GM18526 (cell line): Measurements from ENCODE around the gene ZNF407.

Source experiments
- POLR2A ChIP-seq: IDR thresholded peaks from 3 replicates; pipeline ENCODE4 v1.6.1; 2011; ENCODE audit not compliant: insufficient read length; ENCODE audit errors: extremely low read depth

Gene ZNF407

DNA sequence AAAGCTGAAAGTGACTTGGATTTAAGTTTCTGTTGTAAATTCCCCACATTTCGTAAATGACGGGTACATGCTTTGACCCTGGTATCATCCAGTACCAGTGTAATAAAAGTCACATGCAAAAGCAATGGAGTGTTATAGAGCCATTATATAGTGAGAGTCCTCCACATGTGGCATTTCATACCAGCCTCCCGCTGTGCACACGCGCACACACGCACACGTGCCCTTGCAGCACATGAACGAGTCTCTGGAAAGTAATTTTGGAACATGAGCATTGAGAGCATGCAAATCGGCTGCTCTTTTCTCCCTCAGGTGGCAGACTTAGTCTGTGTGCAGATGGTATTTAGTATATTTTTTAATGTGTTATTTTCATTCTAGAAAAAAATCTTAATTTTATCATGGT lies 198.1 kb downstream of the ZNF407 start:
- TF ChIP-seq POLR2A: no peak

DNA sequence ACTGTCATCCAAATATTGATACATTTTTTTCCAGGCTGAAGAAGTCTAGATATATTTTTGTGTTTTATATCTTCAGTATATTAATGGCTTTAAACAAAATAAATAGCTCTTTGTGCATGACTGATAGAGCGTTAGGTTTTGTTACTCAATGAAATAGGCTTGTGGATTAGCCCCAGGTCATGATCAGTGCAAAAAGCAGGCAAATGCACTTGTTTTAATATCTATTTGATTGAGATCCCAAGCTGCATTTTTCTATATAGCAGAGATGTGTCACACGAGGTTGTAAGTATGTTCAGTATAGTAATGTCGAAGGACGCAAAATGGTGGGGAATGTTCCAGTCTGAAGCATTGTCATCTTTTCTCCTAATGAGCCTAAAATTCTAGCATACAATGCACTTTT lies 198.5 kb downstream of the ZNF407 start:
- TF ChIP-seq POLR2A: no peak

DNA sequence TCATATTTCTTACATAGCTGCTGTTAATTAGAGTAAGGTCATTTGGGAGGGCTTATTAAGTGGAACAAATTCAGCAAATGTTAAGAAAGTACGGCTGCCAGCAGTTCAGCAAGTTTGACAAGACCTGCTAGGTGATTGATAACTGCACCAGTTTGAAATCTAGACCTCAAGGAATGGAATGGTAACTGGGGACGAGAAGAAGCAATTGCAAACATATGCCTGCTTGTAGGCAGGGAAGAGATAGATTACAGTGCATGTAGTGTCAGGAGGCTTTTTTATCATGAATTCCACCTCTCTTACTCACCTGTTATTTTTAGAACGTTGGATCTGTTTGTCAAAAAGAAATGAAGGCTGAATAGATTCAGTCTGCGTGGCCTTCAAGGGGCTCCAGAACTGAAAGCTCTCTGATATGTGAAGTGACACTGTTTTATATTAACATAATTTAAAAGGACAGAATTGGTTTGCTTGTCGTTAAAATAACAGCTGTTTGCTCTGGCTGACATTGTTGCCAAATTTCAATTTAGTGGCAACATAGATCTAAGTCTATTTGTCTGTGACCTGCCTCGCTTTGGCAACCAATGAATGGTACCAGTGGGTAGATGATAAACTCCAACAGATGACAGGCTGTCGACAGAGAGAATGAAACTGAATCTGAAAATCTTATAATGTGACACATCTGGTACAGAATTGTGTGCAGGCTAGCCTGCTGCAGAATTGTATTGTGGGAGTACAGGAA lies 199.3 kb downstream of the ZNF407 start:
- no peak for TF ChIP-seq POLR2A

DNA sequence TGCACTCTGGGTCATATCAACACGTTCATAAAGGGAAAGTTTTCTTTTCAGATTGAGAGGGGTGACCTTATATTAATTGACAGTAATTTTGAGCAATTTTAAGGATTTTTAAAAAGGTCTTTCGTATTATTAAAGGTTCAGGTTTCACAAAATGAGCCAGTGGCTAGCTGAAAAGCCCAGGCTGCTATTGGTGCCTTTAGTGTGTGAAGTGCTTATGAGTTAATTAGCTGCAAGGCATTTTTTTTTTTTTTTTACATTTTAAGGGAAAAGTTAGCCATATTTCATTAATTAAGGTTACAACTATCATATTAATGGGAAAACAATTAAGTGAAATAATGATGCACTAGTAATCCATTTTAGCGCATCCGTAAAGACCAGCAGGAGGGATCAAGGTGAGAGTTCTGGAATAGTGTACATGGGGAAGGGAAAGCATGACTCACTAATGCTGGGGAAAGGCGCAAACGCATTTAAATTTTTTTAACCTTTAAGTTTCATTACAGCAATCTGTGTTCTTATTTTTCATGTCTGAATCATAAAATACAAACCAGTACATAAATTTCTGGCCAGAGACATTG lies 200.0 kb downstream of the ZNF407 start:
- TF ChIP-seq POLR2A: no peak

DNA sequence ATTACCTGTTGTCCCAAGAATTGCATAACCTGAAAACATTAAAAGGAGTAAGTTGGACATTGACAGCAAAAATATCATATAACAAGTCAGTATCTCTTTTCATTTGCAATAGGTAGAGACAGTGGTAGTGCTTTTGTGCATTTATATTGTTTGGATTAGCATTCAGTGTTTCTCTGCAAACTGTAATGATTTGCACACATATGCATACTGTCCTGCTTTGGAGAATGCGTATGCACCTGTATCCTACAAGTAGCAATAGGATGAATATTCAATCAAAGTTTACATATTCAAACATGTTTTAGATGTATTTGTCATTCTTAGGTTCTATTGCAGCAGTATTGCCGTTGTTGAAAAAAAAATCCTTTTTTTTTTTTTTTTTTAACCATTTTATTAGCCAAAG lies 201.9 kb downstream of the ZNF407 start:
- no peak for TF ChIP-seq POLR2A

DNA sequence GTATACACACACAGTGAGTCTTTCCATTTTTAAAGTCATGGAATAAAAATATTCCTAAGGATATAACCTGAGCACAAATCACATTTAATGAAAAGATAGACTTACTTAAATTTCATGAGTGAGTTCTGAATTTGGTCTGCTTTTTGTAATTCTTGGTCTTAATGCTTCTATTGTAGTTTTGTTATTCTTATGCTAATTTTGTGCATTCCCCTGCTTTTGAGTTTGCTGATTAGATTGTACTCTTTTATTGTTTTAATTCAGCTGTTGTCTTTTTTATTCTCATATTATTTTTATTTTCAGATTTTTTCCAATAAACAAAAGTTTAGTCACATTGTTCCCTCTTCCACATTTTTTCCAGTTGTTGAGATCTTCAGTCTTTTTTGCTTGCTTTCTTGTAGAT lies 202.4 kb downstream of the ZNF407 start:
- TF ChIP-seq POLR2A: no peak

DNA sequence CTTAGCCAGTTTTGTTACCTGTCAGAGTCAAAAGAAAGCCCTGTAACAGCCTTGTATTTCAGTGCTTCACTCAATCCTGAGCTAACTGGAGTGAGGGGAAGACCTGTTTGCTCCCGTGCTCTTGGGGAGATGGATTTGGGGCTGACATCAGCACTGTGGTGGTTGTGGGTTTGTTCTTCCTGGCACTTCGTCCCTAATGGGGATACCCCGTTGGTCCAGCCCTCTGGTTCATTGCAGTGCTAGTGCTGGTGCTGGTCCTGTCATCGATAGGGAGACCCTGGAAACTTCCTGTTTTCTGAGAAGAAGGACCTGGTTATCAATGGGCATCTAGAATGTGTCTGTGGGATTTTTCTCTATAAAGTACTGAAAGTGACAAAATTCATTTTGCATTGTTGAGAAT lies 205.4 kb downstream of the ZNF407 start:
- no peak for TF ChIP-seq POLR2A

DNA sequence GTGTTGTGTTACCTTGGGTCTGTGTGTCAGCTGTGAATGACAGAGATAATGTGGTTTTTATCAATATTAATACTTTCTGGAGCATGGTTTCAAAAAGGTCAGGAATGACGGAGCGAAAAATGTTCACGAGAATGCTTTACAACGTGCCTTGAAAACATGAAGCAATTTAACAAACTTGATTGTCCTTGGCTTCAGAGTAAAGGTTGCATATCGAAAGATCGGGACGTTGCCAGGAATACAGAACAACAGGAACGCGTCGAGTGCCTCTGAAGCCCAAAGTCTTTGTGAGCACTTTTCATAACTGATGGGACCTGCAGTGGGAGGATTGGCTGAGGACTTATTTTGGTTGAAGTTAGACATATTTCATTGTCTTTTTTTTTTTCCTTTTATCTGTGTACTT lies 206.1 kb downstream of the ZNF407 start:
- no peak for TF ChIP-seq POLR2A

DNA sequence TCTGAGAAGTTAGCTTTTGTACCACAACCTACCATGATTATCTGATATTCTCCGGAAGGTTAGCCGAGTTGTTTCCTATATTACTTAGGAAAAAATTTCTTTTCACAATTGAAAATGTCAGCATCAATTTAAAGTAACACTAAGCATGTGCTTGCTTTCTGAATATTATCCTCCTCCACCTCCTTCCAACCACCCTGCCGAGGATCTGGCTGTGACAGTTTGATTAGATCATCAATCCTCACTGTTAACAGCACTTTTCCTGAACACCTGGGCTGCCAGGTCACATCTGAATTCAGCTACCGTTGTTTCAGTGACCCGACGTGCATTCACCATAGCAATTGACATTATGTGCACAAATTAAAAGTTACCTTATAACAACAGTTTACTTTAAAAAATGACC lies 207.0 kb downstream of the ZNF407 start:
- TF ChIP-seq POLR2A: no peak

DNA sequence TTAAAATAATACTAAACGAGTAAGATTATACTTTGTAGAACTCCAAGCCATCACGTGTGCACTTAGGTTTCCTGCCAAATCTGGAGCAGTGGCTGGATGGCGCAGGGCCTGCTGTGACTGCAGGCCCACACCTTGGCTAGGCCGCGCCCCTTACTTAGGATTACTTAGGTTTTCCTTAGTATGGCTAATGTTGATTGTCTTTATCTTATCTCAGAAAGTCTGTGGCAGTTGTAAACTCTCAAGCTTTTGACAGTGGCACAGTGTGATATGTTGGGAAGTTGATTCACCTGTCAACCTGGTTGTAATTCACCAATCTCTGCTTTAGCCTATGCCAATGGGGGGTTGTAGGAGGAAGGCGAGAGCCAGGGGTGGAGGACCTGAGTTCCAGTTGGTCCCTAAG lies 208.4 kb downstream of the ZNF407 start:
- TF ChIP-seq POLR2A: no peak

DNA sequence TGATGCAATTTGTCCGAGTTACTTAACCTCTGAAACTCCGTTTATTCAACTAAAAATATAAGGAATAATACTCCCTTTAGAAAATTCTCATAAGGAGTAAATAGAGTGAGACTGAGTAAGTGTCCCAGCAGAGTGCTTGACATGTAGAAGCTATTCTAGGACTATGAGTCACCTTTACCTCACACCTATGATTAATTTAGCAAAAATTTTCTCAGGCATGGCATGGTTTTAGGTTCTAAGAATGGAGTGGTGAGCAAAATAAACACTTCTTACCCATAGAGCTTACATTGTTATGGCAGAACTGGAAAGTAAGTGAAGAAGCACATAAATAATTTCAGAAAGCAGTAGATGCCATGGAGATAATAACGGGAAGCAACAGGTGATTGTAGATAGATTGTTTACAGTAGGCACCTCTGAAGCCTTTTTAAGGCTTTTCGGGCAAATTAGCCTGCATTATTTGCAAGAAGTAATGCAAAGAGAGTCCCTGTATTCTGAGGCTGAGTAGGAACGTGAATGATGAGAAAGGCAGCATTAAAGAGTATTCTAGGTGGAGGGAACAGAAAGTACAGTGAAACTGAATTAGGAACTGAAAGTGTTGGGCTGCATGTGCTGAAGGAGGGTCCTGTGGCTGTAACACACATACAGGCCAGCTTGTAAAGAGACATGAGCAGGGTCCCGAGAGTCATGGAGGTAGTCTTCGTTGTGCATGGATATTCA lies 209.2 kb downstream of the ZNF407 start:
- TF ChIP-seq POLR2A: no peak

DNA sequence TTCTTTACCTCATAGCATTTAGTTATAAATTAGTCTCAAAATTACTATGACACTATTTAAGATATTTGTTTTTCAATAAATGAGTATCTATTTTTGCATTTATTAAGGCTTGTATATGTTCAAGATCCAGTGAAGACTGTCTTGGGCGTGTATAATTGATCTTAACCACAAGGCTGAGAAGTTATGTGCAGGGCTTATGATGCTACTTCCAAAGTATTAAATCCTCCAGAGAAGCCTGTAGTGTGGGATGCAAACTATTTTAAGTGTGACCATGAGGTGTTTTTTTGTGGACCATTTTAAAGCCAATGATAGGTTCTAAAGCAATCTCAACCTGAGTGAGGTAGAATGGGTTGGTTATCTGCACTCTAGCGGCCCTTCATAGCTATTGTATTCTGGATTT lies 219.9 kb downstream of the ZNF407 start:
- TF ChIP-seq POLR2A: no peak

DNA sequence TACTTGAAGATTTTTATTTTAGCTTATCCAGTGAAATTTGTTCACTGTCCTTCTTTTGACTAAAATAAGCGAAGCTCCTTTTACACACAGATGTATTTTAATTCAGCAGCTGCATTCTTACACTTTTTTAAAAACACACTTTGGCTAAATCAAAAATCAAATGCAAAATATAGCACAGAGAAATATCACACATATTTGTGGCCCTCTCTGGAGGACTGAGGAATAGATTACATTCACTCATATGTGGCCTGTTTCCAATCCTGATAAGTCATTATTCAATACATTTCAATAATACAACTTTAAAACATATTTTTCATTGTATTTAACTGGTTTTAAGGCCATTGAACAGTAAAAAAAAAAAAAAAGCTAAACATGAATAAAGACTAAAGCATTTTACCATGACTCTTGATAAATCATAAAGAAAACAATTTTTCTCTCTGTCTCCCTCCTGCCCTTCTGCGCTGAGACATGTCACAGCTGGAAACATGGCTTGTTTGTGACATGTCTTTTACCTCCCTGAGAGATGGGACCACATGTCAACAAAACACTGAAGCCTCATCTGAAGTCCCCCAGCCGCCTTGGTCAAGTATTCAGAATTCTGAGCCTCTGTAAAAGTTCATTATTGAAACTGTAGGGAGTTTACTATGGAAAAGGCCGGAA lies 221.0 kb downstream of the ZNF407 start:
- TF ChIP-seq POLR2A: no peak

DNA sequence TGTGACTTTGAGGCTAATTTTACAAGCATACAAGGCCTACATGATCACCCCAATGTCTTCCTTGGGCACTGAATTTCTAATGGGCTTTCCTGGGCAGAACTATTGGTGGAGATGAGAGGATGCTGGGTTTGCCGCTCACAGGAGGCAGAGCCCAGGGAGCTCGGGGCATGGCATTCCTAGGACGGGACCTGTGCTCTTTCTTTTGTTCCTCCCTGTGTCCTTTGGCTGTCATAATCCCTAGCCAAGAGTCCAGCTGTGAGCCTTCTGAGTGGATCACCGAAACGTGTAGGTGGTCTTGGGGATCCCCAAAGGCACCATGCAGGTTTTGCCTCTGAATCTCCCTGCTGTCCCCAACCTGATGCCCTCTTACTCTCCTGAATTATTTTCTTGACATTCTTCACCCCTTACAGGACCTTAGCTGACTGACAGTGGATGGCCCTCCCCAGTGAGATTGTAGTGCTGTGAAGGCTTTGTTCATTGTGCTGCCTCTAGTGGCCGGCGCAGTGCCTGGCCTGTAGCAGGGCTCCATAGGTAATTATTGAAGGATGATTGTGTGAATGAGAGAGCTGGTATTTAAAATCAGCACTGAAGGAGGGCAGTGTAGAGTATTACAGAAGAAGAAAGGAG lies 221.9 kb downstream of the ZNF407 start:
- TF ChIP-seq POLR2A: no peak

DNA sequence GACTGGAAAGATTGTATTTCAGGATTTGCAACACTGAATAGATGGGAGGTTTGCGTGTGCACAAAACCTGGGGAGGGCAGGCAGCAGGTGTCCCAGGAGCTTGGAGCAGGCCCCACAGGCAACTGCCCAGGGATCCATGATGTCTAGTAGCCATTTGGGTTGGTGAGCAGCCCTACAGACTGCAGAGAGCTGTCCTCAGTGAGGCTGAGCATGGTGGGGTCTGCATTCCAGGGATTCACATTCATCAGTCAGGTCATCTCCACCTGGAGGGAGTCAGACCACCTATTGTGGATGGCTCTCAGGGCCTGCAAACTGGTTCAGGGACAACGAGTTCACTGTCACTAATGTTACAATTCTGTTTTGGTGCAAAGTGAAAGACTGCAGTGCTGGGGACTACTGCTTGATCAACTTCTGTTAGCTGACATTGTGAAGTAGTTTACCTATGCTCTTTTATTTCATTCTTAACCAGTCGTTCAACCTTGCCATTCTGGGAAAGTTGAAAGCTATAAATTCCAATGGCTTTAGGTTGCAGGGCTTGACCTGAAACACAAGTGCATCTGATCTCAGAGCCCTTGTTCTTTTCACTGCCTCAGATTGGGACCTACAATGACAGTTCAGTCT lies 222.6 kb downstream of the ZNF407 start:
- TF ChIP-seq POLR2A: no peak
